GM23338 (cell line): ENCODE results near the gene UBA3. TPM values are rescaled to one million over a fixed set of nuclear protein-coding genes. Genes with fewer than 3 reads are reported as not detected.

Experiments used
- ATAC-seq: fragments of 200-7000 bp; cut with Tn5 transposase; 3 replicates; pipeline ENCODE4 v1.9.1; 2020
- DNase-seq: peaks from one replicate; pipeline ENCODE4 v3.0.0-alpha.2; 2015; ENCODE audit warnings: low spot score
- H2AFZ ChIP-seq: fragments of 200-600 bp; sonication (generic); 2 replicates; pipeline ENCODE4 v1.8.0; 2016; ENCODE audit warnings: antibody characterized with exemption, mild to moderate bottlenecking, moderate library complexity
- H3F3A ChIP-seq: fragments of 200-600 bp; sonication (generic); replicated peaks from 2 replicates; pipeline ENCODE4 v1.8.0; 2017; ENCODE audit warnings: antibody characterized with exemption, mixed run types, low read depth
- H3K27ac ChIP-seq: fragments of 200-600 bp; sonication (generic); 2 replicates; pipeline ENCODE4 v1.6.1; 2016; ENCODE audit warnings: low read depth
- H3K27me3 ChIP-seq: fragments of 200-600 bp; sonication (generic); 2 replicates; pipeline ENCODE4 v1.8.0; 2016; ENCODE audit warnings: mild to moderate bottlenecking, mixed run types, moderate library complexity; ENCODE audit not compliant: insufficient read depth
- H3K36me3 ChIP-seq: fragments of 200-600 bp; sonication (generic); 2 replicates; pipeline ENCODE4 v1.8.0; 2016; ENCODE audit warnings: mild to moderate bottlenecking; ENCODE audit not compliant: insufficient read depth
- H3K4me1 ChIP-seq: fragments of 200-600 bp; sonication (generic); 2 replicates; pipeline ENCODE4 v1.8.0; 2016; ENCODE audit warnings: mild to moderate bottlenecking, moderate library complexity; ENCODE audit not compliant: insufficient read depth
- H3K4me2 ChIP-seq: fragments of 200-600 bp; sonication (generic); 2 replicates; pipeline ENCODE4 v1.7.1; 2017; ENCODE audit warnings: mixed run types
- H3K4me3 ChIP-seq: fragments of 200-600 bp; sonication (generic); 2 replicates; pipeline ENCODE4 v1.6.1; 2016; ENCODE audit warnings: mixed run types
- H3K79me2 ChIP-seq: fragments of 200-600 bp; sonication (generic); replicated peaks from 2 replicates; pipeline ENCODE4 v1.8.0; 2017; ENCODE audit warnings: mild to moderate bottlenecking; ENCODE audit not compliant: insufficient read depth
- H3K9me2 ChIP-seq: fragments of 200-600 bp; sonication (generic); 2 replicates; pipeline ENCODE4 v1.8.0; 2017; ENCODE audit not compliant: insufficient read depth
- H4K20me1 ChIP-seq: fragments of 200-600 bp; sonication (generic); replicated peaks from 2 replicates; pipeline ENCODE4 v1.8.0; 2017; ENCODE audit warnings: mild to moderate bottlenecking; ENCODE audit not compliant: insufficient read depth
- H3K27ac Mint-ChIP-seq: 2 replicates; pipeline ENCODE4 v1.8.0; 2020; ENCODE audit warnings: inconsistent platforms, mild to moderate bottlenecking, moderate library complexity, mixed read lengths
- H3K27me3 Mint-ChIP-seq: 3 replicates; pipeline ENCODE4 v1.8.0; 2022; ENCODE audit warnings: low read depth, mild to moderate bottlenecking, moderate library complexity, mixed read lengths, inconsistent platforms; ENCODE audit not compliant: insufficient read depth, poor library complexity
- H3K36me3 Mint-ChIP-seq: 3 replicates; pipeline ENCODE4 v1.8.0; 2021; ENCODE audit warnings: low read depth, mild to moderate bottlenecking, inconsistent platforms, moderate library complexity, mixed read lengths
- H3K4me1 Mint-ChIP-seq: 3 replicates; pipeline ENCODE4 v1.8.0; 2020; ENCODE audit warnings: mild to moderate bottlenecking, inconsistent platforms, mixed read lengths
- H3K4me3 Mint-ChIP-seq: 3 replicates; pipeline ENCODE4 v1.8.0; 2021; ENCODE audit warnings: moderate library complexity, mild to moderate bottlenecking, inconsistent platforms, mixed read lengths
- H3K9me3 Mint-ChIP-seq: 3 replicates; pipeline ENCODE4 v1.8.0; 2020; ENCODE audit warnings: moderate library complexity, mild to moderate bottlenecking, inconsistent platforms, mixed read lengths
- CREB1 ChIP-seq: fragments of 250-450 bp; sonication (Bioruptor Pico); IDR thresholded peaks from 2 replicates; pipeline ENCODE4 v1.5.0; 2020; ENCODE audit warnings: low read depth, mild to moderate bottlenecking, moderate library complexity
- EZH2 ChIP-seq: fragments of 200-600 bp; sonication (generic); IDR thresholded peaks from one replicate; pipeline ENCODE4 v1.8.0; 2017; ENCODE audit warnings: antibody characterized with exemption, mild to moderate bottlenecking, low read depth; ENCODE audit not compliant: unreplicated experiment
- EZH2phosphoT487 ChIP-seq: fragments of 200-600 bp; sonication (generic); IDR thresholded peaks from one replicate; pipeline ENCODE4 v1.8.1; 2018; ENCODE audit warnings: antibody characterized with exemption; ENCODE audit not compliant: unreplicated experiment
- JUNB ChIP-seq: IDR thresholded peaks from one replicate; pipeline ENCODE4 v1.6.1; 2016; ENCODE audit warnings: antibody characterized with exemption; ENCODE audit not compliant: unreplicated experiment
- NANOG ChIP-seq: IDR thresholded peaks from 2 replicates; pipeline ENCODE4 v1.6.1; 2016; ENCODE audit warnings: antibody characterized with exemption, borderline replicate concordance
- POLR2AphosphoS5 ChIP-seq: IDR thresholded peaks from 2 replicates; pipeline ENCODE4 v1.6.1; 2016; ENCODE audit warnings: antibody characterized with exemption, low read depth
- REST ChIP-seq: IDR thresholded peaks from one replicate; pipeline ENCODE4 v1.6.1; 2018; ENCODE audit warnings: antibody characterized with exemption; ENCODE audit not compliant: unreplicated experiment
- STAT1 ChIP-seq: IDR thresholded peaks from one replicate; pipeline ENCODE4 v1.6.1; 2016; ENCODE audit warnings: antibody characterized with exemption; ENCODE audit not compliant: unreplicated experiment
- ZNF114 ChIP-seq: fragments of 250-450 bp; sonication (Bioruptor Pico); IDR thresholded peaks from 2 replicates; pipeline ENCODE4 v1.5.0; 2020; ENCODE audit warnings: mild to moderate bottlenecking, moderate library complexity
- polyA plus RNA-seq: library from polyadenylated mRNA; unstranded; fragments of >200 nt; fragmentation: Nextera tagmentation; extraction: Ambion mirVana; gene quantifications from 2 replicates; pipeline ENCODE4 v1.2.1, GENCODE V29; 2016
- total RNA-seq: library from RNA; depleted of rRNA; stranded (reverse); fragments of >200 nt; shearing (Covaris generic); gene quantifications from 2 replicates; pipeline ENCODE4 v1.2.3, GENCODE V29; 2014
- TF ChIP-seq, protein P1 (sequence below), 2 experiments: fragments of 200-600 bp in 1 of 2; sonication (generic) in 1 of 2; conservative IDR thresholded peaks; 2 replicates each; pipeline versions ENCODE4 v1.5.1 to v1.6.1; 2016 to 2017; ENCODE audit warnings: antibody characterized with exemption in 2 of 2, low read depth in 2 of 2, mild to moderate bottlenecking in 2 of 2, moderate library complexity in 1 of 2
- TF ChIP-seq, protein P2 (sequence below): IDR thresholded peaks from 2 replicates; pipeline ENCODE4 v1.6.1; 2016; ENCODE audit warnings: antibody characterized with exemption

UBA3 gene
- total and polyA plus RNA-seq, 2 experiments from 2014 or later, result 53.2 to 85.3 TPM

DNA sequence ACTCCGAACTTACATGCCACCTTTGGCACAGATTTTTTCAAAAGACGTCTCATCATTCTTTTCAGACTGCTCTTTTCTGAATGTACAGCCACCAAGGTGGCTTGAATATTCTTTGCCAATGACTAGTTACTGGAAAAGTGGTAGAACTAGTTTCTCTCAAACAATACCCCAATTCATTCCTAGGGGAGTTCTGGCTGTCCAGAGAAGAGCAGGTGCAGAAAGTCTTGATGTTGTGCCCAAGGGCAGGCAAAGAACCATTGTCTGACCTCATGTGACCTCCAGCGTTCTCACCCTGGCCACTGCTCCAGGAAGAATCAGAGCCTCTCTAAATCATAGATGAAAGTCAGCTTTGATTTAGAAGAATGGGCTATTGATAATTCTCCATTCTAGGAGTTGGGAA is 36.7 kb upstream of the UBA3 start (continued):
- TF ChIP-seq, protein P1, sequence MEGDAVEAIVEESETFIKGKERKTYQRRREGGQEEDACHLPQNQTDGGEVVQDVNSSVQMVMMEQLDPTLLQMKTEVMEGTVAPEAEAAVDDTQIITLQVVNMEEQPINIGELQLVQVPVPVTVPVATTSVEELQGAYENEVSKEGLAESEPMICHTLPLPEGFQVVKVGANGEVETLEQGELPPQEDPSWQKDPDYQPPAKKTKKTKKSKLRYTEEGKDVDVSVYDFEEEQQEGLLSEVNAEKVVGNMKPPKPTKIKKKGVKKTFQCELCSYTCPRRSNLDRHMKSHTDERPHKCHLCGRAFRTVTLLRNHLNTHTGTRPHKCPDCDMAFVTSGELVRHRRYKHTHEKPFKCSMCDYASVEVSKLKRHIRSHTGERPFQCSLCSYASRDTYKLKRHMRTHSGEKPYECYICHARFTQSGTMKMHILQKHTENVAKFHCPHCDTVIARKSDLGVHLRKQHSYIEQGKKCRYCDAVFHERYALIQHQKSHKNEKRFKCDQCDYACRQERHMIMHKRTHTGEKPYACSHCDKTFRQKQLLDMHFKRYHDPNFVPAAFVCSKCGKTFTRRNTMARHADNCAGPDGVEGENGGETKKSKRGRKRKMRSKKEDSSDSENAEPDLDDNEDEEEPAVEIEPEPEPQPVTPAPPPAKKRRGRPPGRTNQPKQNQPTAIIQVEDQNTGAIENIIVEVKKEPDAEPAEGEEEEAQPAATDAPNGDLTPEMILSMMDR (conservative IDR thresholded peaks at IDR 0.05; ENCODE audit: low read depth in 2 of 2), result no peak
- TF ChIP-seq JUNB, result no peak
- no peak for TF ChIP-seq STAT1
- no peak for TF ChIP-seq CREB1
- no peak for TF ChIP-seq POLR2AphosphoS5
- TF ChIP-seq EZH2phosphoT487, result no peak

GRCh38 chr3:69116162-69116561 is 36.0 kb upstream of the UBA3 start:
- DNase-seq, result no peak
- Mint-ChIP-seq H3K4me3 (no peak overlapping the region), H3K9me3 (no peaks in the 10 kb centered on the region), H3K27ac (no peak overlapping the region), H3K36me3 (no peaks in the 10 kb centered on the region), H3K4me1 (peaks cover 3% of the 10 kb centered on the region), H3K27me3 (no peaks in the 10 kb centered on the region)
- no peaks in the 10 kb centered on the region for H3K79me2 ChIP-seq
- no peak overlapping the region for H3K27ac ChIP-seq
- H3K27me3 ChIP-seq, result no peaks in the 10 kb centered on the region
- no peaks in the 10 kb centered on the region; the same call in 1 of the 2 replicates for H3K4me1 ChIP-seq
- no peaks in the 10 kb centered on the region for H3K36me3 ChIP-seq
- no peak for ATAC-seq
- no peak overlapping the region for H2AFZ ChIP-seq
- H4K20me1 ChIP-seq, result no peaks in the 10 kb centered on the region
- H3K9me2 ChIP-seq, result no peaks in the 10 kb centered on the region
- H3K4me2 ChIP-seq, result no peak overlapping the region
- no peak overlapping the region for H3K4me3 ChIP-seq
- TF ChIP-seq, protein P2, sequence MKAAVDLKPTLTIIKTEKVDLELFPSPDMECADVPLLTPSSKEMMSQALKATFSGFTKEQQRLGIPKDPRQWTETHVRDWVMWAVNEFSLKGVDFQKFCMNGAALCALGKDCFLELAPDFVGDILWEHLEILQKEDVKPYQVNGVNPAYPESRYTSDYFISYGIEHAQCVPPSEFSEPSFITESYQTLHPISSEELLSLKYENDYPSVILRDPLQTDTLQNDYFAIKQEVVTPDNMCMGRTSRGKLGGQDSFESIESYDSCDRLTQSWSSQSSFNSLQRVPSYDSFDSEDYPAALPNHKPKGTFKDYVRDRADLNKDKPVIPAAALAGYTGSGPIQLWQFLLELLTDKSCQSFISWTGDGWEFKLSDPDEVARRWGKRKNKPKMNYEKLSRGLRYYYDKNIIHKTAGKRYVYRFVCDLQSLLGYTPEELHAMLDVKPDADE, result no peak
- TF ChIP-seq REST, result no peak
- no peak for TF ChIP-seq JUNB
- no peak for TF ChIP-seq NANOG
- TF ChIP-seq, protein P1 (conservative IDR thresholded peaks at IDR 0.05; ENCODE audit: low read depth in 2 of 2), result no peak
- TF ChIP-seq ZNF114 (CRISPR knock-in tag), result no peak
- TF ChIP-seq STAT1, result no peak
- TF ChIP-seq EZH2, result no peak
- TF ChIP-seq POLR2AphosphoS5, result no peak
- H3F3A ChIP-seq, result no peaks in the 10 kb centered on the region
